Neural progenitor cell (in vitro differentiated cells): ENCODE data around the gene CERS6. TPM values are rescaled to one million over a fixed set of nuclear protein-coding genes. Genes with fewer than 3 reads are reported as not detected.

ENCODE experiments used
- DNase-seq: peaks from one replicate; pipeline ENCODE4 v3.0.0-alpha.2; 2016; ENCODE audit warnings: low spot score
- H2AFZ ChIP-seq: fragments of 200-600 bp; sonication (generic); replicated peaks from 2 replicates; pipeline ENCODE4 v1.6.1; 2016; ENCODE audit warnings: antibody characterized with exemption
- H3F3A ChIP-seq: fragments of 200-600 bp; sonication (generic); 2 replicates; pipeline ENCODE4 v1.6.1; 2016; ENCODE audit warnings: antibody characterized with exemption, low read depth
- H3K27ac ChIP-seq: fragments of 200-600 bp; sonication (generic); 2 replicates; pipeline ENCODE4 v1.5.1; 2016; ENCODE audit warnings: mild to moderate bottlenecking
- H3K27me3 ChIP-seq: fragments of 200-600 bp; sonication (generic); 2 replicates; pipeline ENCODE4 v1.6.1; 2016; ENCODE audit warnings: mild to moderate bottlenecking, moderate library complexity
- H3K36me3 ChIP-seq: fragments of 200-600 bp; sonication (generic); 2 replicates; pipeline ENCODE4 v1.5.1; 2016
- H3K4me1 ChIP-seq: fragments of 200-600 bp; sonication (generic); 2 replicates; pipeline ENCODE4 v1.6.1; 2016; ENCODE audit warnings: mixed run types
- H3K4me2 ChIP-seq: fragments of 200-600 bp; sonication (generic); 2 replicates; pipeline ENCODE4 v1.6.1; 2016
- H3K4me3 ChIP-seq: fragments of 200-600 bp; sonication (generic); 2 replicates; pipeline ENCODE4 v1.5.1; 2016
- H3K79me2 ChIP-seq: fragments of 200-600 bp; sonication (generic); 2 replicates; pipeline ENCODE4 v1.6.1; 2016; ENCODE audit warnings: low read depth
- H3K9ac ChIP-seq: fragments of 200-600 bp; sonication (generic); 2 replicates; pipeline ENCODE4 v1.6.1; 2016
- H3K9me3 ChIP-seq: fragments of 200-600 bp; sonication (generic); 2 replicates; pipeline ENCODE4 v1.5.1; 2016; ENCODE audit warnings: low read depth
- H4K20me1 ChIP-seq: fragments of 200-600 bp; sonication (generic); 2 replicates; pipeline ENCODE4 v1.6.1; 2016; ENCODE audit warnings: low read depth
- H3K27ac Mint-ChIP-seq: 3 replicates; pipeline ENCODE4 v1.8.0; 2021; ENCODE audit warnings: mixed read lengths
- H3K27me3 Mint-ChIP-seq: 2 replicates; pipeline ENCODE4 v1.8.0; 2022; ENCODE audit warnings: low read depth, mild to moderate bottlenecking, inconsistent platforms, moderate library complexity, mixed read lengths; ENCODE audit not compliant: insufficient read depth
- H3K36me3 Mint-ChIP-seq: 3 replicates; pipeline ENCODE4 v1.8.0; 2021; ENCODE audit warnings: mixed read lengths
- H3K4me1 Mint-ChIP-seq: 3 replicates; pipeline ENCODE4 v1.8.0; 2021; ENCODE audit warnings: mixed read lengths
- H3K4me3 Mint-ChIP-seq: 3 replicates; pipeline ENCODE4 v1.8.0; 2021; ENCODE audit warnings: mild to moderate bottlenecking, moderate library complexity, mixed read lengths
- H3K9me3 Mint-ChIP-seq: 3 replicates; pipeline ENCODE4 v1.8.0; 2020; ENCODE audit warnings: mixed read lengths
- EZH2 ChIP-seq: fragments of 200-600 bp; sonication (generic); IDR thresholded peaks from 2 replicates; pipeline ENCODE4 v1.6.1; 2017; ENCODE audit warnings: antibody characterized with exemption, mild to moderate bottlenecking, moderate library complexity
- EZH2phosphoT487 ChIP-seq: fragments of 200-600 bp; sonication (generic); IDR thresholded peaks from 2 replicates; pipeline ENCODE4 v1.6.1; 2017; ENCODE audit warnings: antibody characterized with exemption
- total RNA-seq: library from RNA; depleted of rRNA; stranded (reverse); fragments of >200 nt; gene quantifications from 2 replicates; pipeline ENCODE4 v1.2.3, GENCODE V29; 2015; ENCODE audit warnings: low replicate concordance
- TF ChIP-seq, protein P1 (sequence below): fragments of 200-600 bp; sonication (generic); IDR thresholded peaks from 2 replicates; pipeline ENCODE4 v1.5.1; 2017; ENCODE audit warnings: antibody characterized with exemption, mild to moderate bottlenecking

CERS6 gene
- total RNA-seq, 1 donor from 2014 or later = 50.8 TPM

DNA sequence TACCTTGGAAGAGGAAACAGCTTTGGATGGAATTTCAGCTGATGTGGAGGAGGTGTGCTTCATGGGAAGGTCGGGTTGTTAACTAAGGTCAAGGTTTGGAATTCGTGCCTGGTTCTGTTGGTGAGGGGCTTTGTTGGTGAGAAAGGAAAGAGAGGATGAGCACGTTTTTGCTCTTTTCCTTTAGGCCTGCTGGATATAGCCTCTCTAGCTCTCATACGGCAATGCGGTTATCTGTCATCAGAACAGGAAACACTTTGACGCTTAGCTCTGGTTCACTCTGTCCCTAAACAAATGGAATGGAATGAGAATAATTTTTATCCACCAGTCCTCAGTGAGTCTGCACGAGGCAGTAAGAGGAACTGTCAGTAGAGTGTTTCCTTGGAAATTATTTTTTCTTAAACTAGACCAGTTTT, 176.6 kb downstream of the CERS6 start:
- Histone ChIP-seq H3K4me2 (no peak overlapping the region), H3K27me3 (no peaks in the 10 kb centered on the region), H3K79me2 (peaks cover 22% of the 10 kb centered on the region), H4K20me1 (no peaks in the 10 kb centered on the region), H2AFZ (no peak overlapping the region), H3K4me3 (no peak overlapping the region), H3K36me3 (no peaks in the 10 kb centered on the region), H3K4me1 (peaks cover 33% of the 10 kb centered on the region), H3F3A (peaks cover 54% of the 10 kb centered on the region), H3K27ac (no peak overlapping the region), H3K9ac (no peak overlapping the region), H3K9me3 (no peaks in the 10 kb centered on the region)
- Mint-ChIP-seq H3K27me3 (no peaks in the 10 kb centered on the region), H3K27ac (no peak overlapping the region), H3K4me3 (no peak overlapping the region), H3K4me1 (peaks cover 14% of the 10 kb centered on the region), H3K36me3 (peaks cover 1% of the 10 kb centered on the region), H3K9me3 (no peaks in the 10 kb centered on the region)
- TF ChIP-seq, protein P1, sequence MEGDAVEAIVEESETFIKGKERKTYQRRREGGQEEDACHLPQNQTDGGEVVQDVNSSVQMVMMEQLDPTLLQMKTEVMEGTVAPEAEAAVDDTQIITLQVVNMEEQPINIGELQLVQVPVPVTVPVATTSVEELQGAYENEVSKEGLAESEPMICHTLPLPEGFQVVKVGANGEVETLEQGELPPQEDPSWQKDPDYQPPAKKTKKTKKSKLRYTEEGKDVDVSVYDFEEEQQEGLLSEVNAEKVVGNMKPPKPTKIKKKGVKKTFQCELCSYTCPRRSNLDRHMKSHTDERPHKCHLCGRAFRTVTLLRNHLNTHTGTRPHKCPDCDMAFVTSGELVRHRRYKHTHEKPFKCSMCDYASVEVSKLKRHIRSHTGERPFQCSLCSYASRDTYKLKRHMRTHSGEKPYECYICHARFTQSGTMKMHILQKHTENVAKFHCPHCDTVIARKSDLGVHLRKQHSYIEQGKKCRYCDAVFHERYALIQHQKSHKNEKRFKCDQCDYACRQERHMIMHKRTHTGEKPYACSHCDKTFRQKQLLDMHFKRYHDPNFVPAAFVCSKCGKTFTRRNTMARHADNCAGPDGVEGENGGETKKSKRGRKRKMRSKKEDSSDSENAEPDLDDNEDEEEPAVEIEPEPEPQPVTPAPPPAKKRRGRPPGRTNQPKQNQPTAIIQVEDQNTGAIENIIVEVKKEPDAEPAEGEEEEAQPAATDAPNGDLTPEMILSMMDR = no peak
- TF ChIP-seq EZH2 (no peak), EZH2phosphoT487 (no peak)
- DNase-seq = peak; percentile 7

DNA sequence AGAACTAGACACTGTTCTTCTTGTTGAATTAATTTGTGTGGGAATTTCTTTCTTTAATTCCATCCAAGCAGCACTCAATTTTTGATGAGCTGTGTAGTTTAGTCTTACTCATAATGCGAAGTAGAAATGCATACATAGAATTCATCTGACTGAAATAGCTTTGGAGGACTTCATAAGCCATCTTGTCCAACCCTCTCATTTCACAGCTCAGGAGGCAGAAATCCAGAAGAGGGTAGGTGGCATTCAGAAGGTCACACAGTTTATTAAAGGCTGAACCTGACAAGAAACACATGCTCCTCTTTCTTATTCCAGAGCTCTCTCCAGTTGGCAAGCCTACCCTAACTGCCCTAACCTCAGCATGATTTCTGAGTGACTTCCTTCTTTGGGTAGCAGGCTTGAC, 177.1 kb downstream of the CERS6 start:
- no peak for DNase-seq
- Histone ChIP-seq H4K20me1 (no peaks in the 10 kb centered on the region), H3K27ac (no peak overlapping the region), H3K79me2 (peaks cover 22% of the 10 kb centered on the region), H3F3A (peaks cover 53% of the 10 kb centered on the region), H3K27me3 (no peaks in the 10 kb centered on the region), H3K4me1 (peaks cover 34% of the 10 kb centered on the region), H3K9me3 (no peaks in the 10 kb centered on the region), H3K36me3 (no peaks in the 10 kb centered on the region), H3K4me2 (no peak overlapping the region), H3K4me3 (no peak overlapping the region), H3K9ac (no peak overlapping the region), H2AFZ (no peak overlapping the region)
- Mint-ChIP-seq H3K4me1 (peaks cover 14% of the 10 kb centered on the region), H3K36me3 (peaks cover 1% of the 10 kb centered on the region), H3K4me3 (no peak overlapping the region), H3K27ac (no peak overlapping the region), H3K9me3 (no peaks in the 10 kb centered on the region), H3K27me3 (no peaks in the 10 kb centered on the region)
- TF ChIP-seq, protein P1 = no peak
- no peak for TF ChIP-seq EZH2

DNA sequence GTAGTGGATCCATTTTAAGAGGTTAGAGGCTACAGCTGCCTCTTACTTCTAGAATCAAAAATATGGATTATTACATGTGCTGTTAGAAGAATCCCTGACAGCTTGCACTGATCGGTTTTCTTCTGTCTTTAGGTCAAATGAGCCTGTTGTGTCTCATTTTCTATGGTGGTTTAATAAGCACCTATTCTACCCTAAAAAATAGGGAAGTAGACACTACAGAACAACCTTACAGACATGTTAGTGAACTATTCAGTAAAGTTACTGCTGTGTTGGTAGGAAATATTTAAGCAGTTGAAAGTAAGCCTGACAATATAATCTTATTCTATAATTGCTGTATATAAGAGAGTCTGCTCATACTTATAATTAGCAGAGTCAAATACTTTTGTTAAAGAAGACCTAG, 177.8 kb downstream of the CERS6 start:
- H2AFZ ChIP-seq = no peak overlapping the region
- DNase-seq = no peak
- H3K27ac Mint-ChIP-seq = no peak overlapping the region
- no peaks in the 10 kb centered on the region for H3K36me3 ChIP-seq
- peak overlapping the region; percentile 54 for H3K27ac ChIP-seq
- H3K9me3 Mint-ChIP-seq = no peaks in the 10 kb centered on the region
- H3K4me3 Mint-ChIP-seq = no peak overlapping the region
- H4K20me1 ChIP-seq = peaks cover 3% of the 10 kb centered on the region
- no peak for TF ChIP-seq EZH2
- TF ChIP-seq, protein P1 = no peak
- no peak for TF ChIP-seq EZH2phosphoT487
- H3K36me3 Mint-ChIP-seq = peaks cover 1% of the 10 kb centered on the region
- H3K4me2 ChIP-seq = no peak overlapping the region
- H3K27me3 ChIP-seq = no peaks in the 10 kb centered on the region
- no peak overlapping the region for H3K9ac ChIP-seq
- H3K4me1 ChIP-seq = peaks cover 41% of the 10 kb centered on the region
- peaks cover 14% of the 10 kb centered on the region for H3K4me1 Mint-ChIP-seq
- no peaks in the 10 kb centered on the region for H3K27me3 Mint-ChIP-seq
- peaks cover 26% of the 10 kb centered on the region for H3K79me2 ChIP-seq
- H3K9me3 ChIP-seq = no peaks in the 10 kb centered on the region
- H3K4me3 ChIP-seq = no peak overlapping the region
- H3F3A ChIP-seq = peaks cover 53% of the 10 kb centered on the region
